A549 treated with ZK216348 at 1 μM for 4 hours (cell line): ENCODE results near the gene TAF10. TPM values are rescaled to one million over a fixed set of nuclear protein-coding genes. Genes with fewer than 3 reads are reported as not detected.

Source experiments
- total RNA-seq: library from RNA; stranded (reverse); fragments of 200-300 nt; extraction: Qiagen RNA extraction; gene quantifications from 5 replicates; pipeline ENCODE4 v1.2.3, GENCODE V29; 2022; ENCODE audit warnings: low read depth

Gene TAF10
- 193 to 208 TPM (median 202 TPM) in 5 replicates for total RNA-seq

DNA sequence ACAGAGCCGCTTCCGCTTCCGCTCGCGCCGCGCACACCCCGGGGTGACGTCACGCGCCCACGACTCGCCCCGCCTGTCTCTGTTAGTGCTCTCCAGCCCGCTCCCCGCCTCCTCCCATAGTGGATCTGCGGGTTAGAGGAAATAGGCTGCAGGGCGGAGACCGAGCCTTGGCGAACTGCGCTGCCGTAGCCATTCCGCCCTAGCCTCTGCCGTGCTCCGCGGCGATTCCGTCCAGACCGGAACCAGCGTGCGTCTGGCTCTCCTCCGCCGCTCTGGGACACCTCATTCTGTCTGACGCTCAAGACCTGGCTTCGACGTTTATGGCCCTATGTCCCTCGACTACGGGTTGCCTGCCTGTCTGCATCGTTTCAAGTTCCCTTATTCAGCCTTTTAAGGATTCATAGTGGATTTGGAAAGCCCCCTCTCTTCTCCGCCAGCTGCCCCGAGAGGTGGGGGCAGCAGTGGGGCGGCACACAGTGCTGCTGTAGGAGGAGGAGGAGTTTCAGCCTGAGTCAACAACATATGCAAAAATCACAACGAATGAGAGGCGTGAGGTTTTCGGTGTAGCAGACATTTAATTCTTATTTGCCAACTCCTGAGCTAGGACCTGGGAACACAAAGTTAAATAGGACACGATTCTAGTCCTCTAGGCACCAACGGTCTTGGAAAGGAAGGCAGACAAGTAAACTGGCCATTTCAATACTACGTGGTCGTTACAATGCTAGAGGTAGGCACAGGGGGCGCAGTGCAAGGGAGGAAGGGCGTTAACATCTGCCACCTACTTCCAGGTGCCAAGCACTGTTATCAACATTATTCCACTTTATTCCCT lies at the start of gene TAF10:
Gene TAF10 (minus strand): TSS at position 4 of the 829 bp plus-strand sequence. CDS start 27 bp downstream, outside the sequence.

DNA sequence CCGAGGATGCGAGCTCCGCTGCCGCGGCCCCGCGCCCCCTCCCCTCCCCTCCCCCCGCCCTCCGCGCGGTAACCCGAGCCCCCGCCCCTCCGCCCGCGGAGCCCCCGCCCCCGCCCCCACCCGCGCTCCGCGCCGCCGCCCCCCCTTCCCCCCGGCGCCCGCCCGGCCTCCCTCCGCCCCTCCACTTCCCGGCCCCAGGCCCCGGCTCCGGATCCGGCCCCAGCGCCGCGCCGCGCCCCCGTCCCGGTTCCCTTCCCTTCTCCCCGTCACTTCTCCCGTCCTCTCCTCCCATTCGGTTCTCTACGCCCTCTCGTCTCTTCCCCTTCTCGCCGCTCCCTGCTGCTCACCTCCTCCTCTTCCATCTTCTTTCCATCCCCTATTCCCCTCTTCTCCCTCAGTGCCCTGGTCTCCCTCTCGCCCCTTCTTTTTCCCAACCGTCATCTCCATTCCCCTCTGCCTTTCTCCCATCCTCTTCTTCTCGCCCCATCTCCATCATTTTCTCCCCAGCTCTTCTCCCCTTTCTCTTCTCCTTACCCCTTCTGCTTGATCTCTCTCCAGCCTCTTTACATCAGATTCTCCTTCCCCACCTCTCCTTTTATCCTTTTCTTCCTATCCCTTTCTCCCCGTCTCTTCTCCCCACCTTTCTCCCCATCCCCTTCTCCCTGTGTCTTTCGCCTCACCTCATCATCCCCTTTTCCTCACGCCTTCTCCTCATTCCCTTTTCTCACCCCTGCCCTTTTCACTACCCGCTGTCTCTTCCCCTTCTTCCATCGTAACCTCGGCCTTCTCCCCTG lies 44.0 kb upstream of the TAF10 start, which contains the start of gene DCHS1:
Gene DCHS1 (minus strand): TSS at position 20 of the 794 bp plus-strand sequence. CDS start 14,196 bp downstream, outside the sequence.

DNA sequence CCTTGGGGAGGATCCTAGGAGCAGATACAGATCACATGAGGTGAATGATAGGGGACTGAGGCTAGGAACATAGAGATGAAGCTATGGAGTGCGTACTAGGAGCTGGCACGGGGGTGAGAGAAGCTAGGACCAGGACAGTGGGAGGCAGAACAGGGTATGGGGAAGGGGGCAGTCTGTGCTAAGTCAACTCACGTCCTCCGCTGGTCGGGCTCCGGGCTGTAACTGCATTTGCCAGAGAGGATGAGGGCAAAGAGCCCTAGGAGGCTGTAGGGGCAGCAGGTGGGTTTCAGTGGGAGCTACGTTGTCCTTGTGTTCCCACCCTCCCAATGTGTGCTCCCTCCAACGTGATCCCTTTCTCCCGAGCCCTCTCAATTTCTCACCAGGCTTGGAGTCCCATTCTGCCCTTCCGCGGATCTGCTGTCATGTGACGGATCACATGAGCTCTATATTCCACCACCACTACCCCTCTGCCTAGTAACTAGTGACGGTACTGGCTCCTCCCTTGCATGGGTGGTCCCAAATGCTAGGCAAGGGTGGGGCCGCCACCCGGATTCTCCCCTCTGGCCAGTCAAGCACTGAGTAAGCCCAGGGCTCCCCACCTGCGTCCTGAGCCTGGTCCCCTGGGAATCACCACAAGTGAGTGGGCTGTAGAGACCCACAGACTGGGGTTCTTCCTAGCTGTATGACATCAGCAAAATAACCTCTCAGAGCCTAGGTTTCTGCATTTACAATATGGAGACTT lies 7.2 kb upstream of the TAF10 start, which contains the start of gene TPP1:
Gene TPP1 (minus strand): TSS at position 419 of the 742 bp plus-strand sequence. CDS start 22 bp downstream, at position 397.

DNA sequence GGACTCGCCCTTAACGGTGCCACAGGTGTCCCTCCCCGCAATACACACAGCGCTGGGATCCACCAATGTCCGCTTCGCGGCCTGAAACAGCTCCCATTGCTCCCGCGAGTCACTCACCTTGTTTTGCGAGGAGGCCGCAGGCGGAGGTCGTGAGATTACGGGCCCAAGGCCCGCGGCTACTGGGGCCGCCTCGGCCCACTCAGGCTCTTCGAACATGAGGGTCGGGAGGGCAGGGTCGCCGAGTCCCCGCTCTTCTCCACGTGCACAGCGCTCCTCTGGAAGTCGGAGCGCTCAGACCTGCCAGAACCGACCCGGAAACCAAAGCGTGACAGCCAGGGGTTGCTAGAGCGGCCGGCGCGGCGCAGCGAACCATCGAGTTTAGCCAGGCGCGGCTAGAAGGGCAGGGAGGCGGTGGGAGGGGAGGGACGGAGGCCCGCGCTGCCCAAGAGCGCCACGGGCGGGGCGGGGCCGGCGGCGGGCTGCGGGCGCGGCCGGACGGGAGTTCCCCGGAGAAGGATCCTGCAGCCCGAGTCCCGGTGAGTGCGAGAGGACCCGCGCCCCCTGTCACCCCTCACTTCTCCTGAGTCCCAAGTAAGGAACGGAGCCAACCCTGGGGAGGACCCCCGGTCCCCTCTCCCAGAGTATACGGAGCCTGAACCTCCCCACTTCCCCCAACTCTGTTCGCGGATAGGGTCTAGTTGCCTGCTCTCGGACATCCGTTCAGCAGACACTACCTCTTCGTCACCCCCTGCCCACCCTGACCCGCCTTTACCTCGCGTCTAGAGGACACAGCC lies 8.5 kb downstream of the TAF10 start, which contains the start of the genes ILK and RRP8:
Gene ILK (plus strand): TSS at position 488 of the 794 bp plus-strand sequence. CDS start 498 bp downstream, outside the sequence.
Gene RRP8 (minus strand): TSS at position 330 of the 794 bp plus-strand sequence. CDS start 114 bp downstream, at position 216.

Other genes with a start within 250 kb of the TAF10 start
- 7.4 to 11.4 TPM (median 10.1 TPM) in 5 replicates for gene SMPD1, start 221.7 kb downstream of the TAF10 start, total RNA-seq
- 14.1 to 22.3 TPM (median 19.7 TPM) in 5 replicates for gene APBB1, start 193.1 kb downstream of the TAF10 start, total RNA-seq
- 0.42 to 1.9 TPM (median 0.61 TPM) in 5 replicates for gene HPX, start 171.2 kb downstream of the TAF10 start, total RNA-seq
- 16.3 to 25.3 TPM (median 19.7 TPM) in 5 replicates for gene TRIM3, start 138.3 kb downstream of the TAF10 start, total RNA-seq
- gene ARFIP2, start 130.9 kb downstream of the TAF10 start, total RNA-seq, result 46.0 to 58.4 TPM (median 56.1 TPM) in 5 replicates
- 19.9 to 34.3 TPM (median 28.4 TPM) in 5 replicates for gene TIMM10B, start 130.7 kb downstream of the TAF10 start, total RNA-seq
- 1.8 to 4.2 TPM (median 2.9 TPM) in 5 replicates for gene DNHD1, start 114.9 kb downstream of the TAF10 start, total RNA-seq
- 27.3 to 34.5 TPM (median 32.3 TPM) in 5 replicates for gene RRP8, start 8.6 kb downstream of the TAF10 start, total RNA-seq
- gene ILK, start 8.4 kb downstream of the TAF10 start, total RNA-seq, result 94.5 to 126 TPM (median 120 TPM) in 5 replicates
- gene TPP1, start 7.2 kb upstream of the TAF10 start, total RNA-seq, result 33.9 to 51.3 TPM (median 44.2 TPM) in 5 replicates
- 0.05 to 0.13 TPM (median 0.10 TPM) in 5 replicates for gene DCHS1, start 43.6 kb upstream of the TAF10 start, total RNA-seq
- 81.5 to 138 TPM (median 96.2 TPM) in 5 replicates for gene MRPL17, start 71.1 kb upstream of the TAF10 start, total RNA-seq
- gene OR2AG2, start 159.8 kb upstream of the TAF10 start, total RNA-seq, result not detected in 5 replicates
- not detected in 5 replicates for gene OR2AG1, start 170.8 kb upstream of the TAF10 start, total RNA-seq
- gene OR6A2, start 187.5 kb upstream of the TAF10 start, total RNA-seq, result not detected in 5 replicates
- gene OR10A5, start 233.5 kb upstream of the TAF10 start, total RNA-seq, result not detected in 5 replicates